Stimulated activated CD8-positive, alpha-beta memory T cell treated with anti-CD3 and anti-CD28 coated beads, Interleukin-7, amount 100 ng/mL, for 24 hours (primary cell): ENCODE data around the gene SHISA2.

ENCODE experiments used
- DNase-seq: peaks from one replicate; pipeline ENCODE4 v3.0.0-alpha.2; 2020; ENCODE audit warnings: low read depth

SHISA2 gene

DNA sequence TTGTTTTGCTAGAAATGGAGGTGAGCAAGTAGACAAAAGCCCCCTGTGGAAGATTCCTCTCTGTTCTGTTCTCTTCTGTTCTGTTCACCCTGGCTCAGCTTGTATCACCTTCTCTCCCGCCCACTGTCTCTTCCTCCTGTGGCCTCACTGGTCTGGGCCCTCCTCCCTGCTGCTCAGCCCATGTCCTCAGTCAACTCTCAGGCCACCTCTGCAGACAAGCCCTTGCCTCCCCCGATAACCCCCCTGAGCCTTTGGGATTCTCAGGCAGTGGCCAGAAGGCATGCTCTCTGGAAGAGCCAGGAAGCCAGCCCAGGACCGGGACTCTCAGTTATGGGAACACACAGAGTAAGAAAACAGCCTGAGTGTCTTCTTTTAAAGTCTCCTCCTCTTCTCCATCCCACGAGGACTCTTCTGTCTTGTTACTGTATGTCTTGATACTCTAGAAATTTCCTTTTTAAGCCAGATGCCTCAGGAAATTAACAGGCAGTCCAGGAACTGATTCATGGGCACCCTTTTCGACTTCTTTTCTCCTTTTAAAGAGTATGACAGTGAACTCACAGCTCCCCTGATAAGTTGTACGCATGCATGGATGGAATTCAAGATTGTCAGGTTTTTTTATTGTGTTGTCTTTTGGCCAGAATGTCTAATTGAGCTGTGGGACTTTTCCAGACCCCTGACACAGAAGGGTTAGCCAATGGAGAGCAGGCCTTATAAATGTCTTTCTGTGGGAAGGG is 33.7 kb downstream of the SHISA2 start:
- DNase-seq, result no peak

DNA sequence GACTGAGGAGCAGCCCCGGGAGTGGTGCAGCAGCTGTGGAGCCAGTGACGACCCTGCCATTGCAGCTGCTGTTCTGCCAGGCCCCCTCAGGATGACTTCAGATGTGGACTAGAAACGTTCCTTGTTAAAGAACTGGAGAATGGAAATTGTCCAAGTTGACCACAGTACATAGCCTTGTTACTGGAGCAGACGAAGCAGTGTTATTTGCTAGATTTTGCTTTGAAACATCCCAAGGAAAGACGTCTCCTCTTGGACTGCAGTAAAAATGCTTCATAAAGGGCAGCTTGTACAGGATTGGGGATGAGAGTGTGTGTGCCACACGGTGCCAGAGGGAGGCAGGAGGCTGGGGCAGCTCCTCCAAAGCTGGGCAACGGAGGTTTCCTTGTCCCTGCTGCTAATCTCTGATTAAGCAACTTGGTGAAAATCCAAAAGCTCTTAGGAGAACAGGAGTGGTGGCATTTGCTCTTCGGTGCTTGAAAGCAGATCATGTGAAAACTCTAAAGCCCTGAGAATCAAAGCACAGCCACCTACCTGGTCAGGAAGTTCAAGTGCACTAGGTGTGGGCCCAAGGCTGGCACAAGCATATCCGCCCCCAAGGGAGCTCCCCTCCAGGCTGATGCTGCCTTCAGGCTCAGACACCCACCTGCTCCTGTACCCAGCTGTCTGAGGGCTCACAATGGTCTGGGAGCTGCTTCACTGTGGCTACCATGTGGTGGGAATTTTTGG is 34.5 kb downstream of the SHISA2 start:
- DNase-seq, result no peak

DNA sequence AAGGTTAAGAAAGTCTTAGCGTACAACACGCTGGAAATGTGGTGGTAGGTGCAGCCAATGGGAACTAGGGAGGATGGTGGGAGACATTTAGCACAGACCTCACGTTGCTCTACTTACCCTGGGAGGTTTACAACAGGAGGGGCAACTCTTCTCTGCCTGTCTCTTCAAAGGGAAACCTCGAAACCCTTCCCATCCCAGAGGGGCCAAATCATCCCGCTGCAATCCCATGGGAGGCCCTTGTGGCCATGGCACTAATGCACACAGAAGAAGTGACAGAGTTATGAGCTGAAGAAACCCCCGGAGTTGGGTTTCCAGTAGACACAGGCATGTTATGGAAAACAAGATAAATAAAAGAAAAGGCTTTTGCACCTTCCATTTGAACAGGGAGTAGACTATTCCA is 35.6 kb downstream of the SHISA2 start:
- DNase-seq, result no peak

GRCh38 chr13:26015271-26016125 is 36.3 kb downstream of the SHISA2 start:
- no peak for DNase-seq

GRCh38 chr13:26012995-26013394 is 38.8 kb downstream of the SHISA2 start:
- no peak for DNase-seq

GRCh38 chr13:26011996-26012821 is 39.6 kb downstream of the SHISA2 start:
- peak; percentile 17 for DNase-seq

- no peak for DNase-seq
Measured at GRCh38 chr13:26011208-26011573, 40.6 kb downstream of the SHISA2 start.

DNA sequence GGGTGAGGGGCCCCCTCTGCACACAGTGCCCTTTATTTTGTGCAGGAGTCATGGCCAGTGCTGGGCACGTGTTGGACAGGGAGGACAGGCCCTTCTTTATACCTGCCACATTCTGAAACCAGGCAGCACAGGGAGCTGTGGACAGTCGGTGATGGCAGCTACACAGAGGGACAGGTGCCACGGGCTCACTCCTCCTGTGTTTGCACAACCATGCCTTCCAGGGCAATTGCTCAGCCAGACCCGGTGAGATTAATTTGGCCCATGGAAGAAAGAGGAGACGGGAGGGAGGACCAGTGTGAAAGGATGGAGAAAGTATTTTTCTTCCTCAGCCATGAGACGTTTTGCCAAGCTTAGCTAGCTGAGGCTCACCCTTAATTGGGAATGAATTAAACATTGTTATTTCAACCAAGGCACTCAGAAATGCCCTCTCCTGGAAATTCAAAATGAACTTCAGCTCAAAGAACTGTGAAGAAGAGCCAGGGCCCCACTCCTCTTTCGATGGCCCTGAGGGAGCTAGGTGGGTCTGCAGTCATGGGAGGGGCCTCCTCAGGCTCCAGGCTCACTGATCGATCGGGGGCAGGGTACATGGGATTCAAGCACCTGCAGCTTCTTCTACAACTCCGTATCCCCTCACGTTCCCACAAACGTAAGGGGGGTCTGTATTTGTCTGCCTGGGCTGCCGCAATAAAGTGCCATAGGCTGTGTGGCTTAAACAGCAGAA is 41.2 kb downstream of the SHISA2 start:
- DNase-seq, result no peak

DNA sequence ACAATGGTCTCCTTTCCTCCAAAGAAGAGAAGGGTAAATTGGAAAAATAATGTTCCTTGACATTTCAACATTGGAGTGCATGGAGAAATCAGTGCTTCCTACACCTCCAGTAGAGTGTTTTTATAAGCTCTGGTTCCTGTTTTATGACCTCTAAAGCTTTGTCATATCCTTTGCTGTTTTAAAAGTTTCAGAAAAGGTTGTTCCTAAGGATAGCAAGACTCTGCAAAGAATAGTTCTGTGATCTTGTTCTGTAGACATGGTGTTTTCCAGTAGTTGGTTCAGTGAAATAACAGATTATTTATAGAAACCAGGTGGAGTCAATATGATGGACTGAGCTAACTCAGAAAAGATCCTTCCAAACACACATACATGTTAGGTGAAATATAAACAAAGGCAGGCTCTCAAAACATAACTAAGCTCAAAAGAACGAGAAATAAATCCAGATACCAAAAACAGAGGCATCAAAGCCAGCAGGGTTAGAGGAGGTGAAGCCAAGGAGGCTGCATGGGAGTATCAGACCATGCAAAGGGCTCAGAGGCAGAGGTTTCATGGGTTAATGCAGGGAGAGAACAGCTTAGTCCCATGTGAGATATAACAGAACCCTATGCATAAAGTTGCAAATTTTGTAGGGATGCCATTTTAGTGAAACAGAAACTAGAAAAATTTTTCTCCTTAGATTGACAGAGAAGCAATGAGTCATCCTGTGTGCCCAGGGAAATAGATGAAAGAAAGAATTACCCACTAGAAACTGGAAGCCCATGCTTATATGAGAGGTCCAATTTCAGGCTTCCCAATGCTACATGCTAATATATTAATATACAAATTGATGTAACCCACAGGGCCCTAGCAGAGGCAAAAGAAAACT is 44.3 kb downstream of the SHISA2 start:
- DNase-seq, result no peak
